Measurements from ENCODE around the gene PPFIA1.

DNA sequence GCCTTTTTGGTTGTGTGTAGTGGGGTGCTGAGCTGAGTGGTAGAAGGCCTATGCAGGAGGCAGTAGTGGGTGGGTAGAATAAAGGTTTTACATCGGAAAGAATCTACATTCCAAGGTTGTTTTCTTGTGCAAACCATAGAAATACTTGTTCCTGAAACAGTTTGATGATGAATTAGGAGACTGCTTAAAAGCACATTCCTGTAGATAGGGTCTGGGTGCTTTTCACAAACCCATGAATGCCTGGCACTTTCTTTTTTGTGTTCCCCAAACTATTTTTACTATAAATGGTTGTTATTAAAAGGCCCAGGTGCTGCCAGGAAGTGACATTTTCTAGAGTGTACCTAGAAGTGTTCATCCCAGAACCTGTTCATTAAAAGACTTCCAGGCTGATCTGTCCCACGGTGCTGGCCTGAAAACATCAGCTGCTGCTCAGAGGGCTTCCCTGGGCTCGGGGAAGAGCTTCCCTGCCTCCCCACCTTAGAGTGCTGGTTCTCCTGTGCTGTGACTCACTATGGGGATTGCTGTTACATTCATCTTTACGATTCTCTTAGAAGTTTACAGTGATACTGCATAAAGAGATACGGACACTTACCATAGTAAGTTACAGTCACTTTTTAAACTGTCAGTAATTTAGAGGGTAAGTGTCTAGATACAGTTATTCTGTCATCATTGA lies 27.9 kb downstream of the PPFIA1 start:
- no peak for TF ChIP-seq POLR2AphosphoS5 (IDR thresholded peaks at IDR 0.05; ENCODE audit: low read depth)
- TF ChIP-seq, protein P1, sequence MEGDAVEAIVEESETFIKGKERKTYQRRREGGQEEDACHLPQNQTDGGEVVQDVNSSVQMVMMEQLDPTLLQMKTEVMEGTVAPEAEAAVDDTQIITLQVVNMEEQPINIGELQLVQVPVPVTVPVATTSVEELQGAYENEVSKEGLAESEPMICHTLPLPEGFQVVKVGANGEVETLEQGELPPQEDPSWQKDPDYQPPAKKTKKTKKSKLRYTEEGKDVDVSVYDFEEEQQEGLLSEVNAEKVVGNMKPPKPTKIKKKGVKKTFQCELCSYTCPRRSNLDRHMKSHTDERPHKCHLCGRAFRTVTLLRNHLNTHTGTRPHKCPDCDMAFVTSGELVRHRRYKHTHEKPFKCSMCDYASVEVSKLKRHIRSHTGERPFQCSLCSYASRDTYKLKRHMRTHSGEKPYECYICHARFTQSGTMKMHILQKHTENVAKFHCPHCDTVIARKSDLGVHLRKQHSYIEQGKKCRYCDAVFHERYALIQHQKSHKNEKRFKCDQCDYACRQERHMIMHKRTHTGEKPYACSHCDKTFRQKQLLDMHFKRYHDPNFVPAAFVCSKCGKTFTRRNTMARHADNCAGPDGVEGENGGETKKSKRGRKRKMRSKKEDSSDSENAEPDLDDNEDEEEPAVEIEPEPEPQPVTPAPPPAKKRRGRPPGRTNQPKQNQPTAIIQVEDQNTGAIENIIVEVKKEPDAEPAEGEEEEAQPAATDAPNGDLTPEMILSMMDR (IDR thresholded peaks at IDR 0.05; ENCODE audit: insufficient read depth, low read length): no peak
- TF ChIP-seq GABPA (IDR thresholded peaks at IDR 0.05; ENCODE audit: low read depth): no peak

Data from HL-60 (cell line).